GM23338 (cell line): ENCODE measurements around the gene HCFC1. TPM values are rescaled to one million over a fixed set of nuclear protein-coding genes. Genes with fewer than 3 reads are reported as not detected.

Experiments used
- ATAC-seq: fragments of 200-7000 bp; cut with Tn5 transposase; 3 replicates; pipeline ENCODE4 v1.9.1; 2020
- DNase-seq: peaks from one replicate; pipeline ENCODE4 v3.0.0-alpha.2; 2015; ENCODE audit warnings: low spot score
- H2AFZ ChIP-seq: fragments of 200-600 bp; sonication (generic); 2 replicates; pipeline ENCODE4 v1.8.0; 2016; ENCODE audit warnings: antibody characterized with exemption, mild to moderate bottlenecking, moderate library complexity
- H3F3A ChIP-seq: fragments of 200-600 bp; sonication (generic); replicated peaks from 2 replicates; pipeline ENCODE4 v1.8.0; 2017; ENCODE audit warnings: antibody characterized with exemption, mixed run types, low read depth
- H3K27ac ChIP-seq: fragments of 200-600 bp; sonication (generic); 2 replicates; pipeline ENCODE4 v1.6.1; 2016; ENCODE audit warnings: low read depth
- H3K27me3 ChIP-seq: fragments of 200-600 bp; sonication (generic); 2 replicates; pipeline ENCODE4 v1.8.0; 2016; ENCODE audit warnings: mild to moderate bottlenecking, mixed run types, moderate library complexity; ENCODE audit not compliant: insufficient read depth
- H3K36me3 ChIP-seq: fragments of 200-600 bp; sonication (generic); 2 replicates; pipeline ENCODE4 v1.8.0; 2016; ENCODE audit warnings: mild to moderate bottlenecking; ENCODE audit not compliant: insufficient read depth
- H3K4me1 ChIP-seq: fragments of 200-600 bp; sonication (generic); 2 replicates; pipeline ENCODE4 v1.8.0; 2016; ENCODE audit warnings: mild to moderate bottlenecking, moderate library complexity; ENCODE audit not compliant: insufficient read depth
- H3K4me2 ChIP-seq: fragments of 200-600 bp; sonication (generic); 2 replicates; pipeline ENCODE4 v1.7.1; 2017; ENCODE audit warnings: mixed run types
- H3K4me3 ChIP-seq: fragments of 200-600 bp; sonication (generic); 2 replicates; pipeline ENCODE4 v1.6.1; 2016; ENCODE audit warnings: mixed run types
- H3K79me2 ChIP-seq: fragments of 200-600 bp; sonication (generic); replicated peaks from 2 replicates; pipeline ENCODE4 v1.8.0; 2017; ENCODE audit warnings: mild to moderate bottlenecking; ENCODE audit not compliant: insufficient read depth
- H3K9me2 ChIP-seq: fragments of 200-600 bp; sonication (generic); 2 replicates; pipeline ENCODE4 v1.8.0; 2017; ENCODE audit not compliant: insufficient read depth
- H4K20me1 ChIP-seq: fragments of 200-600 bp; sonication (generic); replicated peaks from 2 replicates; pipeline ENCODE4 v1.8.0; 2017; ENCODE audit warnings: mild to moderate bottlenecking; ENCODE audit not compliant: insufficient read depth
- H3K27ac Mint-ChIP-seq: 2 replicates; pipeline ENCODE4 v1.8.0; 2020; ENCODE audit warnings: inconsistent platforms, mild to moderate bottlenecking, moderate library complexity, mixed read lengths
- H3K27me3 Mint-ChIP-seq: 3 replicates; pipeline ENCODE4 v1.8.0; 2022; ENCODE audit warnings: low read depth, mild to moderate bottlenecking, moderate library complexity, mixed read lengths, inconsistent platforms; ENCODE audit not compliant: insufficient read depth, poor library complexity
- H3K36me3 Mint-ChIP-seq: 3 replicates; pipeline ENCODE4 v1.8.0; 2021; ENCODE audit warnings: low read depth, mild to moderate bottlenecking, inconsistent platforms, moderate library complexity, mixed read lengths
- H3K4me1 Mint-ChIP-seq: 3 replicates; pipeline ENCODE4 v1.8.0; 2020; ENCODE audit warnings: mild to moderate bottlenecking, inconsistent platforms, mixed read lengths
- H3K4me3 Mint-ChIP-seq: 3 replicates; pipeline ENCODE4 v1.8.0; 2021; ENCODE audit warnings: moderate library complexity, mild to moderate bottlenecking, inconsistent platforms, mixed read lengths
- H3K9me3 Mint-ChIP-seq: 3 replicates; pipeline ENCODE4 v1.8.0; 2020; ENCODE audit warnings: moderate library complexity, mild to moderate bottlenecking, inconsistent platforms, mixed read lengths
- CREB1 ChIP-seq: fragments of 250-450 bp; sonication (Bioruptor Pico); IDR thresholded peaks from 2 replicates; pipeline ENCODE4 v1.5.0; 2020; ENCODE audit warnings: low read depth, mild to moderate bottlenecking, moderate library complexity
- EZH2 ChIP-seq: fragments of 200-600 bp; sonication (generic); IDR thresholded peaks from one replicate; pipeline ENCODE4 v1.8.0; 2017; ENCODE audit warnings: antibody characterized with exemption, mild to moderate bottlenecking, low read depth; ENCODE audit not compliant: unreplicated experiment
- EZH2phosphoT487 ChIP-seq: fragments of 200-600 bp; sonication (generic); IDR thresholded peaks from one replicate; pipeline ENCODE4 v1.8.1; 2018; ENCODE audit warnings: antibody characterized with exemption; ENCODE audit not compliant: unreplicated experiment
- JUNB ChIP-seq: IDR thresholded peaks from one replicate; pipeline ENCODE4 v1.6.1; 2016; ENCODE audit warnings: antibody characterized with exemption; ENCODE audit not compliant: unreplicated experiment
- NANOG ChIP-seq: IDR thresholded peaks from 2 replicates; pipeline ENCODE4 v1.6.1; 2016; ENCODE audit warnings: antibody characterized with exemption, borderline replicate concordance
- POLR2AphosphoS5 ChIP-seq: IDR thresholded peaks from 2 replicates; pipeline ENCODE4 v1.6.1; 2016; ENCODE audit warnings: antibody characterized with exemption, low read depth
- STAT1 ChIP-seq: IDR thresholded peaks from one replicate; pipeline ENCODE4 v1.6.1; 2016; ENCODE audit warnings: antibody characterized with exemption; ENCODE audit not compliant: unreplicated experiment
- ZNF114 ChIP-seq: fragments of 250-450 bp; sonication (Bioruptor Pico); IDR thresholded peaks from 2 replicates; pipeline ENCODE4 v1.5.0; 2020; ENCODE audit warnings: mild to moderate bottlenecking, moderate library complexity
- ZNF331 ChIP-seq: fragments of 250-450 bp; sonication (Bioruptor Pico); IDR thresholded peaks from 2 replicates; pipeline ENCODE4 v1.5.0; 2020; ENCODE audit warnings: low read depth, mild to moderate bottlenecking, moderate library complexity
- polyA plus RNA-seq: library from polyadenylated mRNA; unstranded; fragments of >200 nt; fragmentation: Nextera tagmentation; extraction: Ambion mirVana; gene quantifications from 2 replicates; pipeline ENCODE4 v1.2.1, GENCODE V29; 2016
- total RNA-seq: library from RNA; depleted of rRNA; stranded (reverse); fragments of >200 nt; shearing (Covaris generic); gene quantifications from 2 replicates; pipeline ENCODE4 v1.2.3, GENCODE V29; 2014
- TF ChIP-seq, protein P1 (sequence below): IDR thresholded peaks from one replicate; pipeline ENCODE4 v1.6.1; 2018; ENCODE audit warnings: antibody characterized with exemption; ENCODE audit not compliant: unreplicated experiment
- TF ChIP-seq, protein P2 (sequence below): fragments of 250-450 bp; sonication (Bioruptor Pico); IDR thresholded peaks from 2 replicates; pipeline ENCODE4 v1.5.0; 2020; ENCODE audit warnings: mild to moderate bottlenecking, moderate library complexity
- TF ChIP-seq, protein P3 (sequence below), 2 experiments: fragments of 200-600 bp in 1 of 2; sonication (generic) in 1 of 2; conservative IDR thresholded peaks; 2 replicates each; pipeline versions ENCODE4 v1.5.1 to v1.6.1; 2016 to 2017; ENCODE audit warnings: antibody characterized with exemption in 2 of 2, low read depth in 2 of 2, mild to moderate bottlenecking in 2 of 2, moderate library complexity in 1 of 2
- TF ChIP-seq, protein P4 (sequence below): IDR thresholded peaks from 2 replicates; pipeline ENCODE4 v1.6.1; 2016; ENCODE audit warnings: antibody characterized with exemption

HCFC1 gene
- total and polyA plus RNA-seq, 2 experiments from 2014 or later: 33.0 to 188 TPM

DNA sequence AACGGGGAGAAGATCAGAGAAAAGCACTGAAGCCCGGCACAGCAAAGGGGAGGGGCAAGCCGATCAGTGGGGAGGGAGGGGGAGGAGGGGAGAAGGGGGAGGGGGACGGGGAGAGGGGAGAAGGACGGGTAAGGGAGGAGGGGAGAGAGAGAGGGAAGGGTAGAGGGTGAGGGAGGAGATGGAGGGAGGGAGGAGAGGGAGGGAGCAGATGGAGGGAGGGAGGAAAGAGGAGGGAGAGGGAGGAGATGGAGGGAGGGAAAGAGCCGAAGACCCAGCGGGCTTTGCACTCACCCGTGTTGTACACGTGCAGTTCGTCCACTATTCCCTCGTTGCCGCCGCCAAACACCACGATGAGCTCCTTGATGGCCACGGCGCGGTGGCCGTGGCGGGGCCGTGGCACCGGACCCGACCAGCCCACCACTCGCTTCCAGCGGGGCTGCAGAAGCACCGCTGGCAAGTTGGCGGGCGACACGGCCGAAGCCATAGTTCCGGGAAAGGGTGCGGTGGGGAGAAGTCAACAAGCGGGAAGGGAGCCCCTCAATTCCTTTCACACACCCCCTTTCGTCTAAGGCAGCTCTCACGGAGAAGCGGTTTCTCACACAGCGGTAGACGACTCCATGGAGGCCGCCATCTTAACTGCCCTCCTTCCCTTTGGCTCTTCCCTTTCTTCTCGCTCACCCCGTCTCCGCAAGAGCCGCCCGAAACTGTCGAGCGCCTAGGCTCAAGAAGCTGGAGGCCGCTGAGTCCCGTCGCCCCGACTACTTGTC lies 1.1 kb downstream of the HCFC1 start:
- Mint-ChIP-seq H3K4me1 (peaks cover 33% of the 10 kb centered on the region), H3K27me3 (peaks cover 6% of the 10 kb centered on the region), H3K36me3 (peaks cover 15% of the 10 kb centered on the region), H3K27ac (peak overlapping the region; percentile 100), H3K9me3 (no peaks in the 10 kb centered on the region; the same call in 2 of the 3 replicates), H3K4me3 (peak overlapping the region; percentile 100)
- H4K20me1 ChIP-seq: peaks cover 17% of the 10 kb centered on the region
- H3K4me1 ChIP-seq: peaks cover 12% of the 10 kb centered on the region
- H3K79me2 ChIP-seq: peaks cover 50% of the 10 kb centered on the region
- H3K4me2 ChIP-seq: peak overlapping the region; percentile 84
- H3K36me3 ChIP-seq: no peaks in the 10 kb centered on the region
- DNase-seq (peak; percentile 63), ATAC-seq (no peak)
- H3K4me3 ChIP-seq: peak overlapping the region; percentile 85
- H3K27me3 ChIP-seq: no peaks in the 10 kb centered on the region
- TF ChIP-seq JUNB (no peak), CREB1 (CRISPR knock-in tag) (no peak), EZH2phosphoT487 (no peak), ZNF114 (CRISPR knock-in tag) (no peak), NANOG (no peak), STAT1 (no peak), EZH2 (no peak), POLR2AphosphoS5 (no peak), ZNF331 (CRISPR knock-in tag) (no peak)
- TF ChIP-seq, protein P1, sequence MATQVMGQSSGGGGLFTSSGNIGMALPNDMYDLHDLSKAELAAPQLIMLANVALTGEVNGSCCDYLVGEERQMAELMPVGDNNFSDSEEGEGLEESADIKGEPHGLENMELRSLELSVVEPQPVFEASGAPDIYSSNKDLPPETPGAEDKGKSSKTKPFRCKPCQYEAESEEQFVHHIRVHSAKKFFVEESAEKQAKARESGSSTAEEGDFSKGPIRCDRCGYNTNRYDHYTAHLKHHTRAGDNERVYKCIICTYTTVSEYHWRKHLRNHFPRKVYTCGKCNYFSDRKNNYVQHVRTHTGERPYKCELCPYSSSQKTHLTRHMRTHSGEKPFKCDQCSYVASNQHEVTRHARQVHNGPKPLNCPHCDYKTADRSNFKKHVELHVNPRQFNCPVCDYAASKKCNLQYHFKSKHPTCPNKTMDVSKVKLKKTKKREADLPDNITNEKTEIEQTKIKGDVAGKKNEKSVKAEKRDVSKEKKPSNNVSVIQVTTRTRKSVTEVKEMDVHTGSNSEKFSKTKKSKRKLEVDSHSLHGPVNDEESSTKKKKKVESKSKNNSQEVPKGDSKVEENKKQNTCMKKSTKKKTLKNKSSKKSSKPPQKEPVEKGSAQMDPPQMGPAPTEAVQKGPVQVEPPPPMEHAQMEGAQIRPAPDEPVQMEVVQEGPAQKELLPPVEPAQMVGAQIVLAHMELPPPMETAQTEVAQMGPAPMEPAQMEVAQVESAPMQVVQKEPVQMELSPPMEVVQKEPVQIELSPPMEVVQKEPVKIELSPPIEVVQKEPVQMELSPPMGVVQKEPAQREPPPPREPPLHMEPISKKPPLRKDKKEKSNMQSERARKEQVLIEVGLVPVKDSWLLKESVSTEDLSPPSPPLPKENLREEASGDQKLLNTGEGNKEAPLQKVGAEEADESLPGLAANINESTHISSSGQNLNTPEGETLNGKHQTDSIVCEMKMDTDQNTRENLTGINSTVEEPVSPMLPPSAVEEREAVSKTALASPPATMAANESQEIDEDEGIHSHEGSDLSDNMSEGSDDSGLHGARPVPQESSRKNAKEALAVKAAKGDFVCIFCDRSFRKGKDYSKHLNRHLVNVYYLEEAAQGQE: no peak
- TF ChIP-seq, protein P2, sequence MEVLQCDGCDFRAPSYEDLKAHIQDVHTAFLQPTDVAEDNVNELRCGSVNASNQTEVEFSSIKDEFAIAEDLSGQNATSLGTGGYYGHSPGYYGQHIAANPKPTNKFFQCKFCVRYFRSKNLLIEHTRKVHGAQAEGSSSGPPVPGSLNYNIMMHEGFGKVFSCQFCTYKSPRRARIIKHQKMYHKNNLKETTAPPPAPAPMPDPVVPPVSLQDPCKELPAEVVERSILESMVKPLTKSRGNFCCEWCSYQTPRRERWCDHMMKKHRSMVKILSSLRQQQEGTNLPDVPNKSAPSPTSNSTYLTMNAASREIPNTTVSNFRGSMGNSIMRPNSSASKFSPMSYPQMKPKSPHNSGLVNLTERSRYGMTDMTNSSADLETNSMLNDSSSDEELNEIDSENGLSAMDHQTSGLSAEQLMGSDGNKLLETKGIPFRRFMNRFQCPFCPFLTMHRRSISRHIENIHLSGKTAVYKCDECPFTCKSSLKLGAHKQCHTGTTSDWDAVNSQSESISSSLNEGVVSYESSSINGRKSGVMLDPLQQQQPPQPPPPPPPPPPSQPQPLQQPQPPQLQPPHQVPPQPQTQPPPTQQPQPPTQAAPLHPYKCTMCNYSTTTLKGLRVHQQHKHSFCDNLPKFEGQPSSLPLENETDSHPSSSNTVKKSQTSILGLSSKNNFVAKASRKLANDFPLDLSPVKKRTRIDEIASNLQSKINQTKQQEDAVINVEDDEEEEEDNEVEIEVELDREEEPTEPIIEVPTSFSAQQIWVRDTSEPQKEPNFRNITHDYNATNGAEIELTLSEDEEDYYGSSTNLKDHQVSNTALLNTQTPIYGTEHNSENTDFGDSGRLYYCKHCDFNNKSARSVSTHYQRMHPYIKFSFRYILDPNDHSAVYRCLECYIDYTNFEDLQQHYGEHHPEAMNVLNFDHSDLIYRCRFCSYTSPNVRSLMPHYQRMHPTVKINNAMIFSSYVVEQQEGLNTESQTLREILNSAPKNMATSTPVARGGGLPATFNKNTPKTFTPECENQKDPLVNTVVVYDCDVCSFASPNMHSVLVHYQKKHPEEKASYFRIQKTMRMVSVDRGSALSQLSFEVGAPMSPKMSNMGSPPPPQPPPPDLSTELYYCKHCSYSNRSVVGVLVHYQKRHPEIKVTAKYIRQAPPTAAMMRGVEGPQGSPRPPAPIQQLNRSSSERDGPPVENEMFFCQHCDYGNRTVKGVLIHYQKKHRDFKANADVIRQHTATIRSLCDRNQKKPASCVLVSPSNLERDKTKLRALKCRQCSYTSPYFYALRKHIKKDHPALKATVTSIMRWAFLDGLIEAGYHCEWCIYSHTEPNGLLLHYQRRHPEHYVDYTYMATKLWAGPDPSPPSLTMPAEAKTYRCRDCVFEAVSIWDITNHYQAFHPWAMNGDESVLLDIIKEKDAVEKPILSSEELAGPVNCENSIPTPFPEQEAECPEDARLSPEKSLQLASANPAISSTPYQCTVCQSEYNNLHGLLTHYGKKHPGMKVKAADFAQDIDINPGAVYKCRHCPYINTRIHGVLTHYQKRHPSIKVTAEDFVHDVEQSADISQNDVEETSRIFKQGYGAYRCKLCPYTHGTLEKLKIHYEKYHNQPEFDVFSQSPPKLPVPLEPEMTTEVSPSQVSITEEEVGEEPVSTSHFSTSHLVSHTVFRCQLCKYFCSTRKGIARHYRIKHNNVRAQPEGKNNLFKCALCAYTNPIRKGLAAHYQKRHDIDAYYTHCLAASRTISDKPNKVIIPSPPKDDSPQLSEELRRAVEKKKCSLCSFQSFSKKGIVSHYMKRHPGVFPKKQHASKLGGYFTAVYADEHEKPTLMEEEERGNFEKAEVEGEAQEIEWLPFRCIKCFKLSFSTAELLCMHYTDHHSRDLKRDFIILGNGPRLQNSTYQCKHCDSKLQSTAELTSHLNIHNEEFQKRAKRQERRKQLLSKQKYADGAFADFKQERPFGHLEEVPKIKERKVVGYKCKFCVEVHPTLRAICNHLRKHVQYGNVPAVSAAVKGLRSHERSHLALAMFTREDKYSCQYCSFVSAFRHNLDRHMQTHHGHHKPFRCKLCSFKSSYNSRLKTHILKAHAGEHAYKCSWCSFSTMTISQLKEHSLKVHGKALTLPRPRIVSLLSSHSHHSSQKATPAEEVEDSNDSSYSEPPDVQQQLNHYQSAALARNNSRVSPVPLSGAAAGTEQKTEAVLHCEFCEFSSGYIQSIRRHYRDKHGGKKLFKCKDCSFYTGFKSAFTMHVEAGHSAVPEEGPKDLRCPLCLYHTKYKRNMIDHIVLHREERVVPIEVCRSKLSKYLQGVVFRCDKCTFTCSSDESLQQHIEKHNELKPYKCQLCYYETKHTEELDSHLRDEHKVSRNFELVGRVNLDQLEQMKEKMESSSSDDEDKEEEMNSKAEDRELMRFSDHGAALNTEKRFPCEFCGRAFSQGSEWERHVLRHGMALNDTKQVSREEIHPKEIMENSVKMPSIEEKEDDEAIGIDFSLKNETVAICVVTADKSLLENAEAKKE (CRISPR knock-in tag): no peak
- TF ChIP-seq, protein P3, sequence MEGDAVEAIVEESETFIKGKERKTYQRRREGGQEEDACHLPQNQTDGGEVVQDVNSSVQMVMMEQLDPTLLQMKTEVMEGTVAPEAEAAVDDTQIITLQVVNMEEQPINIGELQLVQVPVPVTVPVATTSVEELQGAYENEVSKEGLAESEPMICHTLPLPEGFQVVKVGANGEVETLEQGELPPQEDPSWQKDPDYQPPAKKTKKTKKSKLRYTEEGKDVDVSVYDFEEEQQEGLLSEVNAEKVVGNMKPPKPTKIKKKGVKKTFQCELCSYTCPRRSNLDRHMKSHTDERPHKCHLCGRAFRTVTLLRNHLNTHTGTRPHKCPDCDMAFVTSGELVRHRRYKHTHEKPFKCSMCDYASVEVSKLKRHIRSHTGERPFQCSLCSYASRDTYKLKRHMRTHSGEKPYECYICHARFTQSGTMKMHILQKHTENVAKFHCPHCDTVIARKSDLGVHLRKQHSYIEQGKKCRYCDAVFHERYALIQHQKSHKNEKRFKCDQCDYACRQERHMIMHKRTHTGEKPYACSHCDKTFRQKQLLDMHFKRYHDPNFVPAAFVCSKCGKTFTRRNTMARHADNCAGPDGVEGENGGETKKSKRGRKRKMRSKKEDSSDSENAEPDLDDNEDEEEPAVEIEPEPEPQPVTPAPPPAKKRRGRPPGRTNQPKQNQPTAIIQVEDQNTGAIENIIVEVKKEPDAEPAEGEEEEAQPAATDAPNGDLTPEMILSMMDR (conservative IDR thresholded peaks at IDR 0.05; ENCODE audit: low read depth in 2 of 2): no peak
- TF ChIP-seq, protein P4, sequence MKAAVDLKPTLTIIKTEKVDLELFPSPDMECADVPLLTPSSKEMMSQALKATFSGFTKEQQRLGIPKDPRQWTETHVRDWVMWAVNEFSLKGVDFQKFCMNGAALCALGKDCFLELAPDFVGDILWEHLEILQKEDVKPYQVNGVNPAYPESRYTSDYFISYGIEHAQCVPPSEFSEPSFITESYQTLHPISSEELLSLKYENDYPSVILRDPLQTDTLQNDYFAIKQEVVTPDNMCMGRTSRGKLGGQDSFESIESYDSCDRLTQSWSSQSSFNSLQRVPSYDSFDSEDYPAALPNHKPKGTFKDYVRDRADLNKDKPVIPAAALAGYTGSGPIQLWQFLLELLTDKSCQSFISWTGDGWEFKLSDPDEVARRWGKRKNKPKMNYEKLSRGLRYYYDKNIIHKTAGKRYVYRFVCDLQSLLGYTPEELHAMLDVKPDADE: no peak
- no peak overlapping the region for H2AFZ ChIP-seq
- no peaks in the 10 kb centered on the region for H3K9me2 ChIP-seq
- H3K27ac ChIP-seq: peak overlapping the region; percentile 99
- H3F3A ChIP-seq: 0 out of 2 replicates have a peak, but pooled peaks cover 4% of the 10 kb centered on the region
